Measurements from ENCODE around the gene ADGRL3.
"Not testable (repeated sequence)": the region's sequence is repeated elsewhere in the genome, so short reads cannot be mapped to it uniquely, and the experiment has no call there.

ADGRL3 gene

GRCh38 chr4:61924131-61924530 is 724.0 kb downstream of the ADGRL3 start:
- DNase-seq, result no peak

- DNase-seq, result no peak
Observed at GRCh38 chr4:61933527-61933926, 733.4 kb downstream of the ADGRL3 start.

- no peak for DNase-seq
Observed at GRCh38 chr4:61934198-61934597, 734.1 kb downstream of the ADGRL3 start.

- DNase-seq, result no peak
Observed at GRCh38 chr4:61938250-61938846, 738.2 kb downstream of the ADGRL3 start.

DNA sequence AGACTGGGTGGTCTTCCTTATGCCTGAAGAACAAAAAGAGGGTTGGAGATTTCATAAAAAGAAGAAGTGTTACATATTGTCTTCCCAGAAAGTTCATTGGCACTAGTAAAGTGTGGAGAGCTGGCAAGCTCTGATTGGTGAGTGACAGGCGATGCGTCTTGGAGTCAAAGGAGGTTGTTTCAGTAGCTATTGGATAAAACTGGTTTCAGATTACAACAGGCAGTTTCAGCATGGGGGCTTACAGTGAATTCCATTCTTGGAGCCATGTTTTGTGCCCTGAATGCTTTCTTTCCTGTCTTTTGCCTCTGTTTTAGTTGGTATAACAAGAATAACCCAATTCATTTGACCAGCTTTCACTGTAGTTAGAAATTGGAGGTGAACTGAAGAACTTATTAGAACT is 750.5 kb downstream of the ADGRL3 start:
- DNase-seq, result no peak

DNA sequence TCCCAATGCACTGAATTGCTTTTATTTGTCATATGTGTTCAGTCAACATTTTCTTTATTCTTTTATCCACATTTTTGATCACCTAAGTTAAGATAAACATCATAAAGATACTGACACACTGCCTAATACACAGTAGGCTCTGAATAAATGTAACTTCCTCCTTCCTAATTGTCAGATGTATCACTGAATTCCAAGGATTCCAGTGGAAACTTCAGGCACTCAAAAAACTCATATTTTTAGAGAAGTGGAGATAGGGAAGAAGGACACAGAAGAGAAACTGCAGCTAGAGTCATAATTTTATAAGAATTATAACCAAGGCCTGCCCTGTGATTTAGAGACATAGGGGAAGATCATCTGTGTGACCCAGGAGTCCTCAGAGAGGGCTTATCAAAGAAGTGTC is 753.3 kb downstream of the ADGRL3 start:
- no peak for DNase-seq

DNA sequence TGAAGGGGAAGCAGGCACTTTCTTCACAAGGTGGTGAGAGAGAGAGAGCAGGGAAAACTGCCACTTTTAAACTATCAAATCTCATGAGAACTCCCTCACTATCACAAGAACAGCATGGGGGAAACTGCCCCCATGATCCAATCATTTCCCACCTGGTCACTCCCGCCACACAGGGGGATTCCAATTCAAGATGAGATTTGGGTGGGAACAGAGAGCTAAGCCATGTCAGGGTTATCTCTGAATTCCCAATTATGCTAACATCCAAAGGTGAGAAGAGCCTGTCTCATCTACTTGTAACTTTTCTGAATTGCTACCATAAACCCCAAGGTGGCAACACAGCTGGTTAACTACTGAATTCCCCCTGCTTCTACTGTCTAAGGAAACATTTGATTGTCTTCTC is 758.5 kb downstream of the ADGRL3 start:
- no peak for DNase-seq

DNA sequence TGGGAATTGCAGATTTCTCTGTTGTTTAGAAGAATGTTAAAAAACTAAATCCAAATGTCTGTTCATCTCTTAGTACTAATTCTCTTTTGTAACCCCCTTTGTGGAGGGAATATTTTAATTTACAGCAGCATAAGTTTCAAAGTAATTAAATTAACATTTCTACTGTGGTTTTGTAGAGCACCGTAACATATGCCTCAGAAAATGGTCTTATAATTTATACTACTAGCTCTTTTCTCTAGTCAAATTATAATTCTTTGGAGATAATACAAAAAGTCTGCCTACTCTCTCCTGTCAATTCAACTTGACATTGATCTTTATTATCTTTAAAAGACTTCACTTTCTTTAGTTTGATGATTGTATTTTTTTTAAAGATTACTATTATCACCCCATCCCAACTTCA is 759.0 kb downstream of the ADGRL3 start:
- DNase-seq, result no peak

DNA sequence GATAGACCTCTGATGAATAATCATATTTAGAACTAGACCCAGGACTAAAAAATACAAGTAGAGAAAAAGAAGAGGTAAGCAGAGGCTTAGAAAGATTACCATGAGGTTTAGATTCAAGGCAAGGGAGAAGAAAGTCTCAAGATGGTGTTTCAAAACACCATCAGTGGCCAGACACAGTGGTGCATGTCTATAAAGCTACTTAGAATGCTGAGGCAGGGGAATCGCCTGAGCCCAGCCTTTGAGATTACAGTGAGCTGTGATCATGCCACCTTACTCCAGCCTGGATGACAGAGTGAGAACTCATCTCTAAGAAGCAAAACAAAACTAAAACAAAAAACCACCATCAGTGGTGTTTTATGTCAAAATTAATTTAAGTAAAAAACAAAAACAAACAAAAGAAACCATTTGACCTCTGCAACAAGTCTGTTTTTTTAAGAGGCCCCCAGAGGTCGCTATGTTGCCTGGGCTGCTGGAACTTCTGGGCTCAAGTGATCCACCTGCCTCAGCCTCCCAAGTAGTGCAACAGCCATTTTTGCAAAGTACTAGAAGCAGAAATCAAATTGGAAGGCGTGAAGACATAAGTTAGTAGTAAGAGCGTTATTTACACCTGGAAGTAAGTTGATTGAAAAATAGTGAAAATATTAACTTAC is 784.3 kb downstream of the ADGRL3 start:
- no peak for DNase-seq

DNA sequence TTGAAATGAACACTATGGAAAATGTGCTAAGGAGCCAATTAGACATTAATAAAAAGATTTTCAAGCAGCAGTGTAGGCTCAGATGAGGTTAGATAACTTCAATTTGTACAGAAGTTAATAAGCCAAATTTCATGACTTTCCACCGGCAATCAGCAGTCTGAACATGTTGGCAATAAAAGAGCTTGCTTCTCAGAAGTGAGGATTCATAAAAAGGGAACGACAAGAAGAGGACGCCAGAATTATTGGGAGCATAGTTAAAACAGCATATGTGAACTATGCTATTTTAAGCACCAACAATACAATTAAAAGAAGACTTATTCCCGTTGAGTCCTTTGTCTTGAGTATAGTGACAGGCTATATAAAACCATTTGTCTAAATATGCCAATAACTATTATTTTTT is 785.3 kb downstream of the ADGRL3 start:
- DNase-seq, result no peak

GRCh38 chr4:61986929-61987328 is 786.8 kb downstream of the ADGRL3 start:
- DNase-seq, result not testable (repeated sequence)

GRCh38 chr4:61992351-61992750 is 792.2 kb downstream of the ADGRL3 start:
- DNase-seq, result no peak

DNA sequence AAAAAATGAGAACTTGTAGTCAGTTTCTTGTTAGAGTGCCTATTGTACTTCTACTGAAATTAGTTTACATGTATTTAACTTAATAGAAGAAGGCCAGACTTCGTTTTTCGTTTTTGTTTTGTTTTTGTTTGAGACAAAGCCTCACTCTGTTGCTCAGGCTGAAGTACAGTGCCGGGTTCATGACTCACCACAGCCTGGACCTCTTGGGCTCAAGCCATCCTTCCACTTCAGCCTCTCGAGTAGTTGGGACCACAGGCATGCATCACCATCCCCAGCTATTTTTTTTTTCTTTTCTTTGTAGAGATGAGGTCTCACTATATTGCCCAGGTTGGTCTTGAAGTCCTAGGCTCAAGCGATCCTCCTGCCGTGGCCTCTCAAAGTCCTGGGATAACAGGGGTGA is 793.9 kb downstream of the ADGRL3 start:
- DNase-seq, result no peak

GRCh38 chr4:61995717-61996340 is 795.7 kb downstream of the ADGRL3 start:
- DNase-seq, result no peak

DNA sequence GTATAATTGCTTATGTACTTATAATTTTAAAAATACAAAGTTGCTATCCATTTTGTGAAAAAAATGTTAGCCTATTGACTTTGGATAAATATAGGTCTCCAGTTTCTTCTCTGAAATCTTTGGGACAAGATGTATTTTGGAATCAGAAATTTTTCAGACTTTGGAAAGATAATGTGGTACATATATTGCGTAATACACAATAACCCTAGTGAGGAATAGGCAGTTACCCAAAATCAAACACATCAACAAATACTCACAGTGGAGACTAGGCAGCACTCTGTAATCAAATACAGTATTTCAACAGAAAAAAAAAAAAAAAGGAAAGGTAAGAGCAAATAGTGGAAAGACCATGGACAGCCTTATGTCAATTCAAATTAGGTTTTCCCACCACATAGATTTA is 796.8 kb downstream of the ADGRL3 start:
- no peak for DNase-seq

DNA sequence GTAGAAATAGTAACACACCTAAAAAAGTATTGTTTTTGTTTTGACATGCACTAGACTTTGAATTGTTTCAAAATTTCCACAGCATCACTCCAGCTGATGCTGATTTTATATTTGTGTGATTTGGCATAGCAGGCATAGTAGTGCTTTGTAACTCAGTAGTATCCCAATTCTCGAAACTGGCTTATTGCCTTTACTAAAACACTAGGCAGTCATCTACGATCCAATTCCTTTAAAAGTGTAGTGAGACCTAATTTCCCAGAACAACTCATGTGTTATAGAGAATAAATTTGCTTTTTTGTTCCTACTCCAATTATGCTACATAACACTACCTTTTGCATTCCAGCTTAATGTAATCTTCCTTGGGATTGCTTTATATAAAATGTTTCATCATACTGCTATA is 797.7 kb downstream of the ADGRL3 start:
- no peak for DNase-seq

DNA sequence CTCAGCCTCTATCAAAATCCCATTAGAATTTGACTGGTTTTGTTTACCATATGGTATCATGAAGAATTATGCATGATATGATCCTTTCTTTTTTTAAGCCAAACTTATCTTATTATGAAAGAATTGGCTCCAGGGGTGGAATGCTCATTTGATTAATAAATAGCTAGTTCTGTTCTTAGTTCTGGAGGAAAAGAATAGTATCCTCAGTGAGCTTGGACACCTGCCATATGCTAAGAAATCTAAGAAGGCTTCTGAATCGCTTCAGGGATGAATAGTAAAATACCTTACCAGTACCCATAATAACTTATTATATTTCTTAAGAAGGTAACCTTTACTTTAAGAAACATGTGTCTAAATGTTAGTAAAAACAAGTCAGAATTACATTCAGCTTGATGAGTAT is 803.6 kb downstream of the ADGRL3 start:
- DNase-seq, result no peak

GRCh38 chr4:62004881-62005280 is 804.8 kb downstream of the ADGRL3 start:
- DNase-seq, result no peak

- no peak for DNase-seq
Observed at GRCh38 chr4:62006108-62006507, 806.0 kb downstream of the ADGRL3 start.

DNA sequence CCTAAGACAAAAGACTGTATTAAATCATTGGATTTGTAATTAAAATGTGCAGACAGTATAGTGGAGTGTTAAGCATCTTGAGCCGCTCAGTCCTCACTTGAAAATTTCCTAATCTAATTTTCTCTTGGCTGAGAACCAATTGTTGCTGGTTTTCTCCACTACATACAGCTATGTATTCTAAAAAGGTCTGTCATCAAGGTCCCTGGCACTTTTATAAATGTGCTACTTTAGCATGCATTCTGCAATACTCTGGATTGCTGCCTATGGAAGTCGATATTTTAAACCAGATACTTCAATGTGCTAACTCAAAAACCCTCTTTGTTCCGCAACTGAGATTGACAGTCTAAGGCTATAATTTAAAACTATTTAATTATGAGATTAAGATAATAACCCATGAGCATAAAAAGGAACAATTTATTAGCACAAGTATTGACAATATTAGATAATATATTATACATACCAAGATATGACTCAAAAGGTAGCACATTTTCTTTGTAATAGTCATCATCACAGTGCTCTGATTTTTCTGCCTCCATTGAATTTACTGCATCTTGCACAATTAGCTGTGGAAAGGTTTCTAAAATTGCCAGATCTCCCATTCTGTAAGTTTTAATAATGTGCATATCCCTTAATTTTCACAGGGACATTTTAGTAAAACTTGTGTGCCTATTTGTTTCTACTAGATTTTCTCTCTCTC is 815.1 kb downstream of the ADGRL3 start:
- DNase-seq, result no peak

DNA sequence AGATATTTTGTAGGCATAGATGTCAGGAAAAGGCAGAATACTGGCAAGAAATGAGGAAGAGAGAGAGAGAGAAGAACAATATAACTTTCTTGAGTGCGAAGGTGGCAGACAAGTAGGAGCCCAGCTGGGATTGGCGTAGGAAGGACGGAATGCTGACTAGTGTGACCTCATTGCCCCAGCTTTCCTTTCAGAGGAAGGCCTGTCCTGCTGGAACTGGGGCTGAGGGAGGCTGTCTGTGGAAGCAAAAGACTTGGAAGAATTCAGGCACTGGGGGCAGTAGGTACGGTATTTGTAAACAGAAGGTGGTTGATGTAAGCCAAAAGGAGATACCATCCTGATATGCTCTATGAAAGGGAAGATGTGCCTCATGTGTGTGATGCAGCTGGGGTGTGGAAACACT is 818.4 kb downstream of the ADGRL3 start:
- DNase-seq, result no peak

DNA sequence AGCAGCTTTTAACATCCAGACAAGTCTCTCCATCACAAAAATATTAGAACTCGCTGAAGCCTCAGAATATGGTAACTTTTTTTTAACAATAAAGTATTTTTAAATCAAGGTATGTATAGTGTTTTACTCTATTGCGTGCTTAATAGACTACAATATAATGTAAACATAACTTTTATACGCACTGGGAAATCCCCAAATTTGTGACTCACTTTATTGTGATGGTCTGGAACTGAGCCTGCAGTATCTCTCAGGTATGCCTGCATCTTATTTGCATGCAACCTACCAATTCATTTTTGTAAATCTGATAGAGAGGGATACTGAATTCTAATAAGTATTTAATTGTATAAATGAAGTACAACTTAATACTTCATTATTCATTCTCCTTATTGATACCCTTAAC is 823.5 kb downstream of the ADGRL3 start:
- no peak for DNase-seq

DNA sequence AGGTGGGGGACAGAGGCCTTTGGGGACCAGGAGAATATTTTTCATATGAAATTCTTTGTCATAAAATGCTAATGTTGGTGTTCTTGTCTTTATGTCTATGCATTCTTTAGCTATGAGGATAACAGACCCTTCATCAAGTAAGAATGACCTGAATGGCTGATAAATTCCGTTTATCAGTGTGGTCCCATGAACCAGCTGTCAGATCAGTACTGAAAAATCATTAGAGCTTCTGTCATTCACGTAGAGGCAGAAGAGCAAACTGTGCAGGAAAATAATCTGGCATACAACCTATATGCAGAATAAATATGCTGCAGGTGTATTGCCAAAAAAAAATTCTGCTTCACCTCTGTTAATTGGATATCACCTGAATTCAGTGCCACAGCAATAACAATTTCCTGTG is 828.6 kb downstream of the ADGRL3 start:
- no peak for DNase-seq

DNA sequence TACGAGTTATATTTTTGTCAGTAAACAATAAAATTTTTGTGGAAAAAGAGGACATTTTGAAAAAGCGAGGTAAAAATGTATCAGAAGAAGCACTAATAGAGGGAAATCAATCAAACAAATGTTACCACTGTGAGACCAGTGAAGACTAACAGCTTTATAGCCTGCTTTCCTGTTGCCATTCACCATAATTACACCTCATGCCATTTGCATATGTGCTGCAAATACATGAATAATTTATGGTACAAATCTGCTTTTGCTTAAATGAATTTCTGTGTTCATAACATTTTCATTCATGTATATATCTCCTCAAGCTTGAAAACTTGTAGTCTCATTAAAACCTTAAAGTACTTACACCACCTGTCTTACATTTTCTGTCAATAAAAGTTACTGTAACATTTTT is 830.8 kb downstream of the ADGRL3 start:
- DNase-seq, result no peak

Data from T-helper 9 cell (primary cell).